Liver (tissue), 9 donors: ENCODE data around the gene LECT2. TPM values are rescaled to one million over a fixed set of nuclear protein-coding genes. Genes with fewer than 3 reads are reported as not detected.

Experiments used
- DNase-seq: peaks from one replicate; pipeline ENCODE4 v3.0.0-alpha.2; 2017; ENCODE audit warnings: low spot score
- H3K27ac ChIP-seq, 2 donors: one replicate each; pipeline ENCODE4 v1.7.0; 2013; ENCODE audit warnings: inconsistent platforms in 2 of 2, low read length in 2 of 2, control low read depth in 1 of 2, low read depth in 1 of 2, mild to moderate bottlenecking in 1 of 2
- H3K27me3 ChIP-seq, 4 donors: one replicate each; pipeline versions ENCODE4 v1.6.1 to v1.7.0; 2013; ENCODE audit warnings: low read length in 3 of 4, inconsistent platforms in 1 of 4, mild to moderate bottlenecking in 1 of 4, moderate library complexity in 1 of 4; ENCODE audit not compliant: control insufficient read depth in 4 of 4, insufficient read depth in 4 of 4
- H3K36me3 ChIP-seq, 4 donors: one replicate each; pipeline versions ENCODE4 v1.6.1 to v1.7.0; 2013; ENCODE audit warnings: low read length in 3 of 4, mild to moderate bottlenecking in 3 of 4, low read depth in 1 of 4, moderate library complexity in 1 of 4; ENCODE audit not compliant: control insufficient read depth in 4 of 4, insufficient read depth in 3 of 4
- H3K4me1 ChIP-seq, 4 donors: one replicate each; pipeline versions ENCODE4 v1.6.1 to v1.7.0; 2013; ENCODE audit warnings: low read length in 3 of 4, mild to moderate bottlenecking in 3 of 4, moderate library complexity in 1 of 4; ENCODE audit not compliant: control insufficient read depth in 4 of 4, insufficient read depth in 4 of 4
- H3K4me3 ChIP-seq, 3 donors: one replicate each; pipeline versions ENCODE4 v1.6.1 to v1.7.0; 2013; ENCODE audit warnings: low read length in 3 of 3, control low read depth in 1 of 3, low read depth in 1 of 3, mild to moderate bottlenecking in 1 of 3
- H3K9ac ChIP-seq, 2 donors: one replicate each; pipeline ENCODE4 v1.7.0; 2013; ENCODE audit warnings: low read length in 2 of 2, mild to moderate bottlenecking in 2 of 2, moderate library complexity in 2 of 2, control low read depth in 1 of 2, low read depth in 1 of 2
- H3K9me3 ChIP-seq, 4 donors: one replicate each; pipeline versions ENCODE4 v1.6.1 to v1.7.0; 2013; ENCODE audit warnings: low read length in 3 of 4; ENCODE audit not compliant: control insufficient read depth in 4 of 4
- ATF3 ChIP-seq: IDR thresholded peaks from 2 replicates; pipeline ENCODE4 v1.6.1; 2016; ENCODE audit warnings: antibody characterized with exemption
- CTCF ChIP-seq: fragments of 150-350 bp; IDR thresholded peaks from 2 replicates; pipeline ENCODE4 v1.5.1; 2017; ENCODE audit warnings: improper control_type of control experiment, low read depth, low read length; ENCODE audit not compliant: missing input control
- EGR1 ChIP-seq, 2 donors: IDR thresholded peaks; 2 replicates each; pipeline ENCODE4 v1.6.1; 2016 to 2018; ENCODE audit warnings: antibody characterized with exemption in 2 of 2, low read depth in 2 of 2
- FOXA1 ChIP-seq: IDR thresholded peaks from 2 replicates; pipeline ENCODE4 v1.6.1; 2016; ENCODE audit warnings: antibody characterized with exemption
- FOXA2 ChIP-seq: IDR thresholded peaks from 2 replicates; pipeline ENCODE4 v1.6.1; 2016; ENCODE audit warnings: antibody characterized with exemption
- GABPA ChIP-seq, 2 donors: IDR thresholded peaks in 1 of 2; conservative IDR thresholded peaks in 1 of 2; 2 replicates each; pipeline ENCODE4 v1.6.1; 2016; ENCODE audit warnings: antibody characterized with exemption in 2 of 2, mild to moderate bottlenecking in 1 of 2, moderate library complexity in 1 of 2
- HNF4A ChIP-seq, 2 donors: conservative IDR thresholded peaks; 2 replicates each; pipeline ENCODE4 v1.6.1; 2016; ENCODE audit warnings: antibody characterized with exemption in 2 of 2, mild to moderate bottlenecking in 2 of 2
- HNF4G ChIP-seq: IDR thresholded peaks from 2 replicates; pipeline ENCODE4 v1.6.1; 2016; ENCODE audit warnings: antibody characterized with exemption
- JUND ChIP-seq, 2 donors: IDR thresholded peaks; 2 replicates each; pipeline ENCODE4 v1.6.1; 2016; ENCODE audit warnings: antibody characterized with exemption in 2 of 2
- MAX ChIP-seq: IDR thresholded peaks from 2 replicates; pipeline ENCODE4 v1.6.1; 2016; ENCODE audit warnings: antibody characterized with exemption
- NR2F2 ChIP-seq: IDR thresholded peaks from 2 replicates; pipeline ENCODE4 v1.6.1; 2016; ENCODE audit warnings: antibody characterized with exemption
- RAD21 ChIP-seq, 2 donors: IDR thresholded peaks; 2 replicates each; pipeline ENCODE4 v1.6.1; 2016; ENCODE audit warnings: antibody characterized with exemption in 2 of 2, mild to moderate bottlenecking in 2 of 2
- REST ChIP-seq: IDR thresholded peaks from 2 replicates; pipeline ENCODE4 v1.6.1; 2016; ENCODE audit warnings: antibody characterized with exemption, mild to moderate bottlenecking
- RXRA ChIP-seq, 2 donors: IDR thresholded peaks; 2 replicates each; pipeline ENCODE4 v1.6.1; 2017 to 2018; ENCODE audit warnings: antibody characterized with exemption in 2 of 2, mild to moderate bottlenecking in 1 of 2
- SP1 ChIP-seq: IDR thresholded peaks from 2 replicates; pipeline ENCODE4 v1.6.1; 2018; ENCODE audit warnings: antibody characterized with exemption, mild to moderate bottlenecking
- TAF1 ChIP-seq: conservative IDR thresholded peaks from 2 replicates; pipeline ENCODE4 v1.6.1; 2016; ENCODE audit warnings: antibody characterized with exemption, mild to moderate bottlenecking
- YY1 ChIP-seq: IDR thresholded peaks from 2 replicates; pipeline ENCODE4 v1.6.1; 2016; ENCODE audit warnings: antibody characterized with exemption, mild to moderate bottlenecking
- ZBTB33 ChIP-seq: IDR thresholded peaks from 2 replicates; pipeline ENCODE4 v1.6.1; 2016; ENCODE audit warnings: antibody characterized with exemption
- WGBS: extraction: QIAGEN DNeasy Blood & Tissue Kit; methylation state at CpG from one replicate; pipeline ENCODE4 v1.1.7; 2013; 5-methylcytosine and 5-hydroxymethylcytosine counted together
- polyA plus RNA-seq, 2 donors: library from polyadenylated mRNA; stranded (reverse) in 1 of 2; unstranded in 1 of 2; fragments of 200-250 nt in 1 of 2; fragments of >200 nt in 1 of 2; fragmentation: Nextera tagmentation in 1 of 2; extraction: Ambion mirVana in 1 of 2; gene quantifications; one replicate each; pipeline versions ENCODE4 v1.2.1 to v1.2.3, GENCODE V29; 2013 to 2015
- total RNA-seq, 2 donors: library from RNA; depleted of rRNA; stranded (reverse); fragments of >200 nt; gene quantifications; one replicate each; pipeline ENCODE4 v1.2.3, GENCODE V29; 2014
- donor health status: healthy.
- donor health status: healthy.
- donor health status: healthy.
- donor health status: healthy.
- donor health status: healthy.

The LECT2 gene
- total RNA-seq (10 to 100 TPM; 72.0 to 93.8 TPM), polyA plus RNA-seq (10 to 100 TPM; 27.4 to 90.2 TPM)

- Histone ChIP-seq H3K27me3 (no peaks in the 10 kb centered on the region), H3K4me3 (peak within 1 kb of the TSS; percentile 48 to 72 (median 49)), H3K36me3 (peaks cover 0 to 16% (median 5%) of the 10 kb centered on the region in 4 donors), H3K9me3 (no peaks in the 10 kb centered on the region), H3K4me1 (peaks cover 0 to 27% (median 15%) of the 10 kb centered on the region in 4 donors), H3K27ac (peak within 1 kb of the TSS; percentile 81 to 88), H3K9ac (peak within 1 kb of the TSS; percentile 67 to 97)
- no peak for DNase-seq
- peak in 1 of 2 donors; percentile 31 for TF ChIP-seq RAD21 (IDR thresholded peaks at IDR 0.05)
- TF ChIP-seq JUND (IDR thresholded peaks at IDR 0.05) = no peak
- no peak for TF ChIP-seq FOXA1
- TF ChIP-seq CTCF = no peak
- TF ChIP-seq MAX = no peak
- TF ChIP-seq REST = peak; percentile 31
- TF ChIP-seq YY1 = peak; percentile 33
- no peak for TF ChIP-seq EGR1 (IDR thresholded peaks at IDR 0.05; ENCODE audit: low read depth in 2 of 2)
- TF ChIP-seq RXRA (IDR thresholded peaks at IDR 0.05) = peak in 1 of 2 donors; percentile 15
- no peak for TF ChIP-seq HNF4G
- TF ChIP-seq TAF1 = peak; percentile 70
- no peak for TF ChIP-seq GABPA (IDR thresholded peaks at IDR 0.05 in 1 of 2, conservative IDR thresholded peaks at IDR 0.05 in 1 of 2)
- TF ChIP-seq ZBTB33 = no peak
- no peak for TF ChIP-seq ATF3
- TF ChIP-seq NR2F2 = no peak
- peak; percentile 26 for TF ChIP-seq SP1
- peak in 1 of 2 donors; percentile 46 for TF ChIP-seq HNF4A (conservative IDR thresholded peaks at IDR 0.05)
- no peak for TF ChIP-seq FOXA2
- WGBS = 40% methylated on average over 3 of the region's 3 CpGs
These were observed at the start of gene LECT2 for GRCh38 chr5:135954899-135955298. Gene LECT2, minus strand, starts transcription at chr5:135954983. Its CDS starts 150 bp downstream, at chr5:135954833.
